CD4-positive, alpha-beta T cell treated with Interleukin-6 at 100 ng/mL for 8 hours (primary cell): ENCODE data around the gene TARS3.
A peak's percentile ranks its signal among the peaks of the same experiment; 100 is the strongest.

Experiments used
- DNase-seq: peaks from one replicate; pipeline ENCODE4 v3.0.0-alpha.2; 2020; ENCODE audit warnings: mixed read lengths, low spot score

TARS3 gene

GRCh38 chr15:101698314-101698713, 26.0 kb downstream of the TARS3 start:
- no peak for DNase-seq

- DNase-seq: peak; percentile 27
Observed at GRCh38 chr15:101697488-101697887, 26.8 kb downstream of the TARS3 start.

GRCh38 chr15:101696829-101697228, 27.4 kb downstream of the TARS3 start:
- DNase-seq: no peak

- DNase-seq: no peak
Observed at GRCh38 chr15:101694261-101694660, 30.0 kb downstream of the TARS3 start.

- DNase-seq: no peak
Observed at GRCh38 chr15:101692801-101693598, 31.3 kb downstream of the TARS3 start.

GRCh38 chr15:101689901-101690300, 34.4 kb downstream of the TARS3 start:
- DNase-seq: no peak

- DNase-seq: no peak
Observed at GRCh38 chr15:101686718-101687117, 37.6 kb downstream of the TARS3 start.

GRCh38 chr15:101684877-101685276, 39.4 kb downstream of the TARS3 start:
- DNase-seq: no peak

- DNase-seq: no peak
Observed at GRCh38 chr15:101684384-101684783, 39.9 kb downstream of the TARS3 start.

- DNase-seq: no peak
Observed at GRCh38 chr15:101679806-101680205, 44.5 kb downstream of the TARS3 start.

- DNase-seq: no peak
Observed at GRCh38 chr15:101676921-101677329, 47.3 kb downstream of the TARS3 start.

GRCh38 chr15:101675796-101676582, 48.3 kb downstream of the TARS3 start:
- DNase-seq: no peak

GRCh38 chr15:101675015-101675414, 49.3 kb downstream of the TARS3 start:
- DNase-seq: no peak

GRCh38 chr15:101672298-101672697, 52.0 kb downstream of the TARS3 start:
- DNase-seq: no peak

- DNase-seq: no peak
Observed at GRCh38 chr15:101669744-101670143, 54.5 kb downstream of the TARS3 start.

- no peak for DNase-seq
Observed at GRCh38 chr15:101667881-101668280, 56.4 kb downstream of the TARS3 start.

GRCh38 chr15:101664303-101664913, 59.9 kb downstream of the TARS3 start:
- no peak for DNase-seq

GRCh38 chr15:101662203-101662602, 62.1 kb downstream of the TARS3 start:
- DNase-seq: no peak

- DNase-seq: no peak
Observed at GRCh38 chr15:101660005-101660404, 64.3 kb downstream of the TARS3 start.

- no peak for DNase-seq
Observed at GRCh38 chr15:101657968-101658784, 66.1 kb downstream of the TARS3 start.

- DNase-seq: no peak
Observed at GRCh38 chr15:101657171-101657570, 67.1 kb downstream of the TARS3 start.
